ENCODE results near the gene HOXA6. TPM values are rescaled to one million over a fixed set of nuclear protein-coding genes. Genes with fewer than 3 reads are reported as not detected.

HOXA6 gene
- total and polyA plus RNA-seq, 2 of the 4 experiments (the other 2 are of a cell fraction), result 1.4 to 1.8 TPM

DNA sequence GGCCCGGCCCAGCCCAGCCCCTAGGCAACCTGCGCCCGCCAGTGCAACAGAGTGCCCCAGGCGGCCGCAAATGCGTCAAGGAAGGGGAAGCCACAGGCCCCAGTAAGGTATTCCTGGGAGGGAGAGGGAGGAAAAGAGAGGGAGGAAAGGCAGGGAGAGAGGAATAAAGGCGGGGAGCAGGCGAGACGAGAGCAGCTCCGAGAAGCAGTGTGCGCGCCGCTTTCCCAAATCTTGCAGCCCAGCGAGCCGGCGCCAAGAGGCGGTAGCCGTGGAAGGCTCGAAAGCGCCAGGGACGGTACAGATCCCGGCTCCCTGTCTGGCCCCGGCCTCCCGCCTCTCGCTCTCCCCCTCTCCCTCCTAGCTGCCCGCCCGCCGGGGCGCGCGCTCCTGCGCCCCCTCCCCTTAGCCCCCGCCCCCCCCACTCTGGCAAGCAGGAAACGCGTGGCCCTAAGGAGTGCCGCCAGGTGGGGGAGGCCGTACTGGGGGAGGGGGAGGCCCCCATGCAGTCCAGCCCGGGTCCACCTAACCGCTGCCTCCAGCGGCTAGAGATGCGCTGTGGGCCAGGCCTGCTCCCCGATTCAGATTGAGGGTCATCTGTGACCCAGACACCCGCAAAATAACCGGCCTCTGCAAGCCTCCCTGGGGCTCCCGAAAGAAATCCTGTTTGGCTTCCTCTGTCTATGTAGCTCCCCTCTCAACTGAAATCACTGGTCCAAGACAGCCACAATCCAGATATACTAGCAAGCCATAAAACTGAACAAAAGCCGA lies 22.3 kb upstream of the HOXA6 start (continued):
- TF ChIP-seq, protein P1, sequence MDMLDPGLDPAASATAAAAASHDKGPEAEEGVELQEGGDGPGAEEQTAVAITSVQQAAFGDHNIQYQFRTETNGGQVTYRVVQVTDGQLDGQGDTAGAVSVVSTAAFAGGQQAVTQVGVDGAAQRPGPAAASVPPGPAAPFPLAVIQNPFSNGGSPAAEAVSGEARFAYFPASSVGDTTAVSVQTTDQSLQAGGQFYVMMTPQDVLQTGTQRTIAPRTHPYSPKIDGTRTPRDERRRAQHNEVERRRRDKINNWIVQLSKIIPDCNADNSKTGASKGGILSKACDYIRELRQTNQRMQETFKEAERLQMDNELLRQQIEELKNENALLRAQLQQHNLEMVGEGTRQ (IDR thresholded peaks at IDR 0.05; ENCODE audit: low read depth, low read length), result no peak
- TF ChIP-seq, protein P2, sequence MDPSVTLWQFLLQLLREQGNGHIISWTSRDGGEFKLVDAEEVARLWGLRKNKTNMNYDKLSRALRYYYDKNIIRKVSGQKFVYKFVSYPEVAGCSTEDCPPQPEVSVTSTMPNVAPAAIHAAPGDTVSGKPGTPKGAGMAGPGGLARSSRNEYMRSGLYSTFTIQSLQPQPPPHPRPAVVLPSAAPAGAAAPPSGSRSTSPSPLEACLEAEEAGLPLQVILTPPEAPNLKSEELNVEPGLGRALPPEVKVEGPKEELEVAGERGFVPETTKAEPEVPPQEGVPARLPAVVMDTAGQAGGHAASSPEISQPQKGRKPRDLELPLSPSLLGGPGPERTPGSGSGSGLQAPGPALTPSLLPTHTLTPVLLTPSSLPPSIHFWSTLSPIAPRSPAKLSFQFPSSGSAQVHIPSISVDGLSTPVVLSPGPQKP (IDR thresholded peaks at IDR 0.05; ENCODE audit: borderline replicate concordance, low read depth, low read length), result no peak
